RWPE2 (cell line): Measurements from ENCODE around the gene EDARADD.
"Not testable (repeated sequence)": the region's sequence is repeated elsewhere in the genome, so short reads cannot be mapped to it uniquely, and the experiment has no call there.

Source experiments
- ATAC-seq: fragments of 200-7000 bp; cut with Tn5 transposase; 3 replicates; pipeline ENCODE4 v1.9.1; 2021; ENCODE audit warnings: low read depth
- DNase-seq: peaks from one replicate; pipeline ENCODE4 v3.0.0-alpha.2; 2020; ENCODE audit warnings: low spot score
- H3K27ac ChIP-seq: fragments of 450-650 bp; 2 replicates; pipeline ENCODE4 v1.5.1; 2017; ENCODE audit warnings: mild to moderate bottlenecking; ENCODE audit not compliant: poor library complexity, severe bottlenecking
- H3K27me3 ChIP-seq: fragments of 250-450 bp; sonication (Bioruptor Pico); 2 replicates; pipeline ENCODE4 v1.5.1; 2021; ENCODE audit warnings: mild to moderate bottlenecking, moderate library complexity; ENCODE audit not compliant: insufficient read depth, poor library complexity, severe bottlenecking
- H3K36me3 ChIP-seq: fragments of 250-450 bp; sonication (Bioruptor Pico); 2 replicates; pipeline ENCODE4 v1.5.1; 2020; ENCODE audit warnings: low read depth, mild to moderate bottlenecking, moderate library complexity
- H3K4me1 ChIP-seq: fragments of 250-450 bp; sonication (Bioruptor Pico); 2 replicates; pipeline ENCODE4 v1.5.1; 2021; ENCODE audit warnings: mild to moderate bottlenecking, moderate library complexity; ENCODE audit not compliant: insufficient read depth, poor library complexity, severe bottlenecking
- H3K4me3 ChIP-seq: fragments of 250-450 bp; sonication (Bioruptor Pico); 2 replicates; pipeline ENCODE4 v1.5.1; 2021; ENCODE audit warnings: mild to moderate bottlenecking, moderate library complexity; ENCODE audit not compliant: severe bottlenecking
- H3K9me3 ChIP-seq: fragments of 250-450 bp; sonication (Bioruptor Pico); 2 replicates; pipeline ENCODE4 v1.5.1; 2021; ENCODE audit warnings: mild to moderate bottlenecking, moderate library complexity; ENCODE audit not compliant: severe bottlenecking
- TF ChIP-seq, protein P1 (sequence below): fragments of 450-650 bp; IDR thresholded peaks from one replicate; pipeline ENCODE4 v1.5.1; 2017; ENCODE audit warnings: mild to moderate bottlenecking, moderate library complexity; ENCODE audit not compliant: poor library complexity, severe bottlenecking

Gene EDARADD

DNA sequence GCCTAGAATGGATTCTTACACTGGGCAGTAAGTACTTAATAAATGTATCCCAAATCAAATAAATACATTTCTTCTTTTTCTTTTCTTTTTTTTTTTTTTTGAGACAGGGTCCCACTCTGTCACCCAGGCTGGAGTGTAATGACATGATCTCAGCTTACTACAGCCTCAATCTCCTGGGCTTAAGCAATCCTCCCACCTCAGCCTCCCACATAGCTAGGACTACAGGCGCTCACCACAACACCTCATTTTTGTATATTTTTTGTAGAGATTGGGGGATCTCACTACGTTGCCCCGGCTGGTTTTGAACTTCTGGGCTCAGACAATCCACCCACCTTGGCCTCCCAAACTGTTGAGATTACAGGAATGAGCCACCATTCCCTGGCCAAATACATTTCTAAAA lies 66.0 kb downstream of the EDARADD start:
- no peaks in the 10 kb centered on the region for H3K4me1 ChIP-seq
- no peaks in the 10 kb centered on the region for H3K27me3 ChIP-seq
- ATAC-seq (no peak), DNase-seq (no peak)
- H3K4me3 ChIP-seq: no peak overlapping the region
- TF ChIP-seq, protein P1, sequence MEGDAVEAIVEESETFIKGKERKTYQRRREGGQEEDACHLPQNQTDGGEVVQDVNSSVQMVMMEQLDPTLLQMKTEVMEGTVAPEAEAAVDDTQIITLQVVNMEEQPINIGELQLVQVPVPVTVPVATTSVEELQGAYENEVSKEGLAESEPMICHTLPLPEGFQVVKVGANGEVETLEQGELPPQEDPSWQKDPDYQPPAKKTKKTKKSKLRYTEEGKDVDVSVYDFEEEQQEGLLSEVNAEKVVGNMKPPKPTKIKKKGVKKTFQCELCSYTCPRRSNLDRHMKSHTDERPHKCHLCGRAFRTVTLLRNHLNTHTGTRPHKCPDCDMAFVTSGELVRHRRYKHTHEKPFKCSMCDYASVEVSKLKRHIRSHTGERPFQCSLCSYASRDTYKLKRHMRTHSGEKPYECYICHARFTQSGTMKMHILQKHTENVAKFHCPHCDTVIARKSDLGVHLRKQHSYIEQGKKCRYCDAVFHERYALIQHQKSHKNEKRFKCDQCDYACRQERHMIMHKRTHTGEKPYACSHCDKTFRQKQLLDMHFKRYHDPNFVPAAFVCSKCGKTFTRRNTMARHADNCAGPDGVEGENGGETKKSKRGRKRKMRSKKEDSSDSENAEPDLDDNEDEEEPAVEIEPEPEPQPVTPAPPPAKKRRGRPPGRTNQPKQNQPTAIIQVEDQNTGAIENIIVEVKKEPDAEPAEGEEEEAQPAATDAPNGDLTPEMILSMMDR: no peak
- no peaks in the 10 kb centered on the region for H3K9me3 ChIP-seq
- H3K36me3 ChIP-seq: no peaks in the 10 kb centered on the region
- H3K27ac ChIP-seq: no peak overlapping the region

- H3K27me3 ChIP-seq, DNase-seq, H3K4me3 ChIP-seq, H3K27ac ChIP-seq, ATAC-seq, H3K9me3 ChIP-seq, H3K36me3 ChIP-seq: not testable (repeated sequence)
- peaks cover 15% of the 10 kb centered on the region for H3K4me1 ChIP-seq
These were observed 70.1 kb downstream of the EDARADD start for GRCh38 chr1:236464197-236464596.

DNA sequence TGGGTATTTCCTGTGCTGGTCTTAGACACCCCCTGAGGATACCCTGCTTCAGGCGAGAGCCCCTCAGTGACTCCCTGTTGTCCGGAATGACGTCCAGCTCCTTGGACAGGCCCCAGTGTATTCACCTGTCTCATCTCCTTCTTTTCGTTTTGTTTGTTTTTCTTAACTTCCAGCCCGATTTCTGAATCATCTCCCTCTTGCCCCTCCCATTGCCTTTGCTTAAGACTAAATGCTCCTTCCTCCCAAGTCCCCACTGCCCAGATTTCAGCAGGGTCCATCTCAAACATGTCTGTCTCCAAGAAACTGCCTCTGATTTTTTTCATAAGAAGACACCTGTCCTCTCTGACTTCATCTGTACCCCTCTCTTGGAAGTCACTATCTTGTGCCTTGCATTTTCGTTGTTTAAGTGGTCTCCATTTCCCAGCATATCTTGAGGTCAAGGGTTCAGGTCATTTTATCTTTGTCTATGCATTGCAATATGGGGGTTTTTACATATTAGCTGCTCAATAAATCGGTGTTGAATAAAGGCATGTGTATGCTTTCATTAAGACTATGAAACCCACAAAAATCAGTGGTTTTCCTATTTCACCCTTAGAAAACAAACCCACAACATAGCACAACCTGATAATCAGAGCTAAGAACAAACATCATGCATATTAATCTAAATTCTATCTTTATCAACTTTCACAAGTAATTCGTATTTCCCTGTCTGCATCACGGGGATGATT lies 71.3 kb downstream of the EDARADD start:
- no peaks in the 10 kb centered on the region for H3K27me3 ChIP-seq
- H3K9me3 ChIP-seq: no peaks in the 10 kb centered on the region
- no peaks in the 10 kb centered on the region for H3K36me3 ChIP-seq
- peaks cover 15% of the 10 kb centered on the region for H3K4me1 ChIP-seq
- H3K4me3 ChIP-seq: no peak overlapping the region
- no peak for ATAC-seq
- no peak for DNase-seq
- TF ChIP-seq, protein P1: no peak
- H3K27ac ChIP-seq: peak overlapping the region; percentile 26

DNA sequence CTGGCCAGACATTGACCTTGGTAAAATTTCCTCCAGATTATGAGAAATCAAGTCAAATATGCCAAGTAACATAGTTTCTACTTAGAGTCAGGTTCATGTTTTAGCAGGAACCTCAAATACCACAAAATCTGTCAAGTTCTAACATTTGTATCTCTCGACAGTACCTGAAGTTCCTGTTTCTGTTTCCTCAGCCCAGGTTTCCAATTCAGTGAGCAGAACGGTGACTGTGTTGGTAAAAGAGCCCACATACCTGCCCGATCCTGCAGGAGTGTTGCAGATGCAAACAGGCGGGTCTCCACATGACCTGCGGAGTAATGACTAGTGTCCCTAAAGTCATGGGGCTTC lies 71.8 kb downstream of the EDARADD start:
- peak overlapping the region; percentile 26 for H3K27ac ChIP-seq
- DNase-seq (peak; percentile 66), ATAC-seq (peak; percentile 72)

DNA sequence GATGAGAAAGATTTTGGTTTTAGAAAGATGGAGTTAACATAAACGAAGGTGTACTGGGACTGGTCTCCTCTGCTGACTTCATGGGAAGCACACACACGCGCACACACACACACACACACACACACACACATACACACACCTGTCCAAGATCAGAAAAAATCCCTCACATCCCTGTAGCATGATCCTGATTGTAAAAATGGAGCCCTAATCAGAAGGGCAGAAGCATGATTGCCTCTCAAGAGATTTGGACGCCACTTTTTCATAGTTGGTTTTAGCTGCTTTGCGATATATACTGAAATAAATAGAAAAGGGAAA lies 73.2 kb downstream of the EDARADD start:
- Histone ChIP-seq H3K9me3 (no peaks in the 10 kb centered on the region), H3K27ac (no peak overlapping the region), H3K4me3 (no peak overlapping the region), H3K36me3 (no peaks in the 10 kb centered on the region), H3K4me1 (peaks cover 15% of the 10 kb centered on the region), H3K27me3 (no peaks in the 10 kb centered on the region)
- DNase-seq (no peak), ATAC-seq (no peak)
- TF ChIP-seq, protein P1: no peak

More for the DNA sequence above, 71.8 kb downstream of the EDARADD start:
- Histone ChIP-seq H3K4me3 (no peak overlapping the region), H3K4me1 (peaks cover 15% of the 10 kb centered on the region), H3K27me3 (no peaks in the 10 kb centered on the region), H3K36me3 (no peaks in the 10 kb centered on the region), H3K9me3 (no peaks in the 10 kb centered on the region)
- TF ChIP-seq, protein P1: no peak
